ENCODE results near the gene FAM187B. TPM values are rescaled to one million over a fixed set of nuclear protein-coding genes. Genes with fewer than 3 reads are reported as not detected.
A peak's percentile ranks its signal among the peaks of the same experiment; 100 is the strongest.

FAM187B gene
- total and polyA plus RNA-seq, 4 donors, result 0.17 TPM; not detected in 3

GRCh38 chr19:35232912-35233311, 4.4 kb upstream of the FAM187B start:
- TF ChIP-seq HNF4A (conservative IDR thresholded peaks at IDR 0.05) (peak in 1 of 2 donors; percentile 59), HNF4G (IDR thresholded peaks at IDR 0.05) (no peak)
- no peak for DNase-seq (ENCODE audit: low spot score)

GRCh38 chr19:35231956-35232645, 3.6 kb upstream of the FAM187B start:
- DNase-seq (ENCODE audit: low spot score), result no peak
- Histone ChIP-seq H3K27me3 (ENCODE audit: control insufficient read depth in 4 of 4, insufficient read depth in 4 of 4, low read length in 3 of 4) (no peaks in the 10 kb centered on the region), H3K4me3 (ENCODE audit: low read depth in 1 of 3, low read length in 3 of 3) (no peak overlapping the region), H3K9ac (ENCODE audit: low read depth in 1 of 2, low read length in 2 of 2) (no peak overlapping the region), H3K27ac (ENCODE audit: low read depth in 1 of 2, low read length in 2 of 2) (no peak overlapping the region), H3K4me1 (ENCODE audit: control insufficient read depth in 4 of 4, insufficient read depth in 4 of 4, low read length in 3 of 4) (no peaks in the 10 kb centered on the region), H3K9me3 (ENCODE audit: control insufficient read depth in 4 of 4, low read length in 3 of 4) (no peaks in the 10 kb centered on the region), H3K36me3 (ENCODE audit: control insufficient read depth in 4 of 4, insufficient read depth in 3 of 4, low read depth in 1 of 4, low read length in 3 of 4) (no peaks in the 10 kb centered on the region)
- TF ChIP-seq RXRA (IDR thresholded peaks at IDR 0.05), result no peak
- TF ChIP-seq HNF4A (conservative IDR thresholded peaks at IDR 0.05), result no peak
- no peak for TF ChIP-seq FOXA1 (IDR thresholded peaks at IDR 0.05)
- TF ChIP-seq HNF4G (IDR thresholded peaks at IDR 0.05), result no peak
- 93% methylated on average over 14 of the region's 14 CpGs for WGBS

More at GRCh38 chr19:35232912-35233311, 4.4 kb upstream of the FAM187B start:
- Histone ChIP-seq H3K9ac (ENCODE audit: low read depth in 1 of 2, low read length in 2 of 2) (no peak overlapping the region), H3K4me1 (ENCODE audit: control insufficient read depth in 4 of 4, insufficient read depth in 4 of 4, low read length in 3 of 4) (no peaks in the 10 kb centered on the region), H3K9me3 (ENCODE audit: control insufficient read depth in 4 of 4, low read length in 3 of 4) (no peaks in the 10 kb centered on the region), H3K4me3 (ENCODE audit: low read depth in 1 of 3, low read length in 3 of 3) (no peak overlapping the region), H3K36me3 (ENCODE audit: control insufficient read depth in 4 of 4, insufficient read depth in 3 of 4, low read depth in 1 of 4, low read length in 3 of 4) (no peaks in the 10 kb centered on the region), H3K27ac (ENCODE audit: low read depth in 1 of 2, low read length in 2 of 2) (no peak overlapping the region), H3K27me3 (ENCODE audit: control insufficient read depth in 4 of 4, insufficient read depth in 4 of 4, low read length in 3 of 4) (no peaks in the 10 kb centered on the region)
- 53% methylated on average over 5 of the region's 5 CpGs for WGBS

GRCh38 chr19:35229601-35230000, 1.1 kb upstream of the FAM187B start:
- no peak for DNase-seq (ENCODE audit: low spot score)
- Histone ChIP-seq H3K27me3 (ENCODE audit: control insufficient read depth in 4 of 4, insufficient read depth in 4 of 4, low read length in 3 of 4) (no peaks in the 10 kb centered on the region), H3K9ac (ENCODE audit: low read depth in 1 of 2, low read length in 2 of 2) (no peak overlapping the region), H3K4me3 (ENCODE audit: low read depth in 1 of 3, low read length in 3 of 3) (no peak overlapping the region), H3K36me3 (ENCODE audit: control insufficient read depth in 4 of 4, insufficient read depth in 3 of 4, low read depth in 1 of 4, low read length in 3 of 4) (no peaks in the 10 kb centered on the region), H3K27ac (ENCODE audit: low read depth in 1 of 2, low read length in 2 of 2) (no peak overlapping the region), H3K4me1 (ENCODE audit: control insufficient read depth in 4 of 4, insufficient read depth in 4 of 4, low read length in 3 of 4) (no peaks in the 10 kb centered on the region), H3K9me3 (ENCODE audit: control insufficient read depth in 4 of 4, low read length in 3 of 4) (no peaks in the 10 kb centered on the region)
- 95% methylated on average over 8 of the region's 8 CpGs for WGBS
- no peak for TF ChIP-seq EGR1 (IDR thresholded peaks at IDR 0.05; ENCODE audit: low read depth in 2 of 2)
- TF ChIP-seq HNF4G (IDR thresholded peaks at IDR 0.05), result no peak
- TF ChIP-seq MAX (IDR thresholded peaks at IDR 0.05), result no peak
- no peak for TF ChIP-seq REST (IDR thresholded peaks at IDR 0.05)
- no peak for TF ChIP-seq JUND (IDR thresholded peaks at IDR 0.05)
- no peak for TF ChIP-seq GABPA (IDR thresholded peaks at IDR 0.05 in 1 of 2, conservative IDR thresholded peaks at IDR 0.05 in 1 of 2)

Measured in liver (tissue), 9 donors.